Muscle of arm (tissue), 12 donors: Measurements from ENCODE around the gene GNRH2. TPM values are rescaled to one million over a fixed set of nuclear protein-coding genes. Genes with fewer than 3 reads are reported as not detected.

Experiments
- polyA plus RNA-seq, 12 donors: library from polyadenylated mRNA; unstranded; fragments of 120-200 nt; gene quantifications; one replicate each; pipeline ENCODE4 v1.2.1, GENCODE V29; 2013; ENCODE audit not compliant: insufficient read length in 12 of 12

GNRH2 gene
- polyA plus RNA-seq, 12 donors: 0.20 to 1.1 (median 0.35) TPM; not detected in 7

Other genes starting within 250 kb of the GNRH2 start
- 10 to 100 TPM in 11 of 12 donors, not detected in 1; 30.8 to 71.4 (median 47.1) TPM for gene CPXM1, start 243.0 kb upstream of the GNRH2 start, polyA plus RNA-seq
- not detected for gene C20orf141, start 228.6 kb upstream of the GNRH2 start, polyA plus RNA-seq
- not detected for gene TMEM239, start 227.3 kb upstream of the GNRH2 start, polyA plus RNA-seq
- gene PCED1A, start 203.0 kb upstream of the GNRH2 start, polyA plus RNA-seq: 10 to 100 TPM in 11 of 12 donors, not detected in 1; 17.5 to 41.8 (median 25.6) TPM
- 10 to 100 TPM in 11 of 12 donors, not detected in 1; 18.9 to 53.6 (median 21.9) TPM for gene VPS16, start 202.9 kb upstream of the GNRH2 start, polyA plus RNA-seq
- 10 to 100 TPM in 11 of 12 donors, not detected in 1; 35.4 to 98.2 (median 56.6) TPM for gene PTPRA, start 170.1 kb upstream of the GNRH2 start, polyA plus RNA-seq
- 10 to 100 TPM in 11 of 12 donors, not detected in 1; 23.0 to 38.0 (median 28.4) TPM for gene MRPS26, start 2.4 kb downstream of the GNRH2 start, polyA plus RNA-seq
- gene OXT, start 28.0 kb downstream of the GNRH2 start, polyA plus RNA-seq: 1 to 10 TPM in 1 of 12 donors, under 1 TPM in 7, not detected in 4; 0.25 to 1.0 (median 0.44) TPM
- gene AVP, start 41.1 kb downstream of the GNRH2 start, polyA plus RNA-seq: under 1 TPM in 1 of 12 donors, not detected in 11; 0.24 TPM
- gene FASTKD5, start 116.2 kb downstream of the GNRH2 start, polyA plus RNA-seq: 10 to 100 TPM in 8 of 12 donors, 1 to 10 TPM in 3, not detected in 1; 7.2 to 12.8 (median 11.3) TPM
- 10 to 100 TPM in 1 of 12 donors, 1 to 10 TPM in 10, not detected in 1; 6.2 to 12.3 (median 7.3) TPM for gene UBOX5, start 116.2 kb downstream of the GNRH2 start, polyA plus RNA-seq
- gene LZTS3, start 129.9 kb downstream of the GNRH2 start, polyA plus RNA-seq: 1 to 10 TPM in 11 of 12 donors, not detected in 1; 2.5 to 7.2 (median 3.0) TPM
- 10 to 100 TPM in 11 of 12 donors, not detected in 1; 20.3 to 39.3 (median 26.8) TPM for gene DDRGK1, start 161.1 kb downstream of the GNRH2 start, polyA plus RNA-seq
- gene ITPA, start 165.9 kb downstream of the GNRH2 start, polyA plus RNA-seq: 10 to 100 TPM in 11 of 12 donors, not detected in 1; 29.2 to 45.7 (median 37.5) TPM
- gene SLC4A11, start 195.6 kb downstream of the GNRH2 start, polyA plus RNA-seq: 1 to 10 TPM in 5 of 12 donors, under 1 TPM in 5, not detected in 2; 0.53 to 1.9 (median 0.95) TPM